SK-N-SH (cell line): ENCODE results near the gene OR8D1. TPM values are rescaled to one million over a fixed set of nuclear protein-coding genes. Genes with fewer than 3 reads are reported as not detected.
A peak's percentile ranks its signal among the peaks of the same experiment; 100 is the strongest.

Source experiments
- CTCF ChIA-PET: fragments of 300-600, 350-600 bp; formaldehyde crosslinking; extraction: SDS; loops from one replicate; lab custom pipeline; 2021; lab: Yijun Ruan, JAX
- POLR2A ChIA-PET: fragments of 350-600 bp; sonication (Branson Sonifier 250); formaldehyde crosslinking; extraction: SDS; loops from one replicate; lab custom pipeline; 2020; ENCODE audit warnings: antibody characterized with exemption, inconsistent platforms; lab: Yijun Ruan, JAX
- DNase-seq: peaks from one replicate; pipeline ENCODE4 v3.0.0; 2012
- H2AFZ ChIP-seq: fragments of 200-600 bp; sonication (generic); 2 replicates; pipeline ENCODE4 v1.8.1; 2016; ENCODE audit warnings: antibody characterized with exemption, mild to moderate bottlenecking, low read depth
- H3F3A ChIP-seq: fragments of 200-600 bp; sonication (generic); replicated peaks from 2 replicates; pipeline ENCODE3; 2016; ENCODE audit warnings: antibody characterized with exemption, mild to moderate bottlenecking; ENCODE audit not compliant: insufficient read depth
- H3K27ac ChIP-seq, 2 experiments: fragments of 200-500 bp in 1 of 2; fragments of 200-600 bp in 1 of 2; sonication (Bioruptor generic) in 1 of 2; sonication (generic), shearing (Covaris generic) in 1 of 2; 2 replicates each; pipeline versions ENCODE4 v1.5.1 to v1.6.1; 2014 to 2016; ENCODE audit warnings: low read depth in 2 of 2, inconsistent platforms in 1 of 2, low read length in 1 of 2, mild to moderate bottlenecking in 1 of 2, mixed read lengths in 1 of 2
- H3K27me3 ChIP-seq: fragments of 200-600 bp; sonication (generic), shearing (Covaris generic); 2 replicates; pipeline ENCODE4 v1.6.1; 2016; ENCODE audit warnings: mixed run types; ENCODE audit not compliant: insufficient read depth
- H3K36me3 ChIP-seq, 2 experiments: fragments of 200-500 bp in 1 of 2; fragments of 200-600 bp in 1 of 2; sonication (Bioruptor generic) in 1 of 2; sonication (generic) in 1 of 2; replicated peaks in 1 of 2; 2 replicates each; pipeline versions ENCODE3 to v1.5.1; 2014 to 2016; ENCODE audit warnings: low read length in 1 of 2, mild to moderate bottlenecking in 1 of 2; ENCODE audit not compliant: insufficient read depth in 2 of 2, control insufficient read depth in 1 of 2
- H3K4me1 ChIP-seq, 2 experiments: fragments of 200-500 bp in 1 of 2; fragments of 200-600 bp in 1 of 2; sonication (Bioruptor generic) in 1 of 2; sonication (generic), shearing (Covaris generic) in 1 of 2; 2 replicates each; pipeline versions ENCODE4 v1.5.1 to v1.6.1; 2014 to 2016; ENCODE audit warnings: low read depth in 1 of 2, low read length in 1 of 2, mixed run types in 1 of 2; ENCODE audit not compliant: insufficient read depth in 2 of 2, control insufficient read depth in 1 of 2
- H3K4me2 ChIP-seq: fragments of 200-600 bp; sonication (generic), shearing (Covaris generic); 2 replicates; pipeline ENCODE4 v1.6.1; 2017; ENCODE audit warnings: mixed run types
- H3K4me3 ChIP-seq, 2 experiments: fragments of 200-500 bp in 1 of 2; fragments of 200-600 bp in 1 of 2; sonication (Bioruptor generic) in 1 of 2; sonication (generic), shearing (Covaris generic) in 1 of 2; 2 replicates each; pipeline versions ENCODE4 v1.5.1 to v1.8.1; 2014 to 2016; ENCODE audit warnings: low read depth in 2 of 2, inconsistent platforms in 1 of 2, low read length in 1 of 2, mild to moderate bottlenecking in 1 of 2, mixed read lengths in 1 of 2, moderate library complexity in 1 of 2
- H3K79me2 ChIP-seq: fragments of 200-600 bp; sonication (generic); 2 replicates; pipeline ENCODE4 v1.8.1; 2017; ENCODE audit warnings: mild to moderate bottlenecking; ENCODE audit not compliant: insufficient read depth
- H3K9ac ChIP-seq: fragments of 200-600 bp; sonication (generic); 2 replicates; pipeline ENCODE4 v1.6.1; 2017; ENCODE audit warnings: mixed run types
- H3K9me2 ChIP-seq: fragments of 200-600 bp; sonication (generic); 2 replicates; pipeline ENCODE4 v1.6.1; 2017; ENCODE audit warnings: mixed run types
- H3K9me3 ChIP-seq: fragments of 200-600 bp; sonication (generic); 2 replicates; pipeline ENCODE4 v1.6.1; 2017; ENCODE audit warnings: mixed run types, mild to moderate bottlenecking, moderate library complexity
- H4K20me1 ChIP-seq: fragments of 200-600 bp; sonication (generic); 2 replicates; pipeline ENCODE4 v1.6.1; 2017; ENCODE audit warnings: mild to moderate bottlenecking, mixed run types; ENCODE audit not compliant: insufficient read depth
- CTCF ChIP-seq: fragments of 200-600 bp; sonication (generic); IDR thresholded peaks from 2 replicates; pipeline ENCODE4 v1.6.1; 2017; ENCODE audit warnings: antibody characterized with exemption, mild to moderate bottlenecking, moderate library complexity
- ELF1 ChIP-seq: IDR thresholded peaks from 2 replicates; pipeline ENCODE4 v1.4.0; 2012
- FOXJ3 ChIP-seq: sonication (generic); formaldehyde crosslinking; IDR thresholded peaks from 2 replicates; pipeline ENCODE4 v1.5.1; 2020; ENCODE audit warnings: mild to moderate bottlenecking, missing genetic modification reagents
- GATA2 ChIP-seq: sonication (generic); formaldehyde crosslinking; IDR thresholded peaks from 2 replicates; pipeline ENCODE4 v1.5.0; 2020; ENCODE audit warnings: mild to moderate bottlenecking, missing genetic modification reagents
- IRF3 ChIP-seq: fragments of 150-350 bp; IDR thresholded peaks from 2 replicates; pipeline ENCODE4 v1.6.1; 2016; ENCODE audit warnings: mild to moderate bottlenecking, low read depth, low read length
- JUND ChIP-seq: IDR thresholded peaks from 2 replicates; pipeline ENCODE4 v1.4.0; 2012
- POLR2AphosphoS5 ChIP-seq: IDR thresholded peaks from 2 replicates; pipeline ENCODE4 v1.6.1; 2012; ENCODE audit warnings: low read depth, low read length
- RCOR1 ChIP-seq: fragments of 150-350 bp; IDR thresholded peaks from 2 replicates; pipeline ENCODE4 v1.6.1; 2017; ENCODE audit warnings: antibody characterized with exemption, low read length
- RFX5 ChIP-seq: IDR thresholded peaks from 2 replicates; pipeline ENCODE4 v1.6.1; 2012; ENCODE audit warnings: mild to moderate bottlenecking, improper control_type of control experiment, low read length
- TCF12 ChIP-seq: IDR thresholded peaks from 2 replicates; pipeline ENCODE4 v1.4.0; 2012
- TEAD4 ChIP-seq: IDR thresholded peaks from 2 replicates; pipeline ENCODE4 v1.4.0; 2012; ENCODE audit warnings: mild to moderate bottlenecking, borderline replicate concordance; ENCODE audit not compliant: insufficient read depth
- USF2 ChIP-seq: fragments of 150-350 bp; IDR thresholded peaks from 2 replicates; pipeline ENCODE4 v1.6.1; 2017; ENCODE audit warnings: antibody characterized with exemption, low read length, low read depth, borderline replicate concordance
- ZBTB33 ChIP-seq: IDR thresholded peaks from 2 replicates; pipeline ENCODE4 v1.4.0; 2012; ENCODE audit warnings: low read depth, borderline replicate concordance
- WGBS: methylation state at CpG from one replicate; pipeline ENCODE4 v1.1.6; 2017; ENCODE audit warnings: low lambda C conversion rate; 5-methylcytosine and 5-hydroxymethylcytosine counted together
- polyA plus RNA-seq, 3 experiments: library from polyadenylated mRNA; depleted of rRNA; stranded (reverse); fragments of >200 nt; gene quantifications; 2 replicates each; pipeline ENCODE4 v1.2.3, GENCODE V29; 2012

OR8D1 gene
- polyA plus RNA-seq, 1 of the 3 experiments (the other 2 are of a cell fraction), result not detected

- no peak overlapping the region for H3K4me3 ChIP-seq
- DNase-seq, result no peak
- H3F3A ChIP-seq, result peaks cover 7% of the 10 kb centered on the region
- no peak overlapping the region for H3K9ac ChIP-seq
- no peak overlapping the region; a peak in 1 of 4 replicates for H3K27ac ChIP-seq
- H3K27me3 ChIP-seq, result no peaks in the 10 kb centered on the region
- H3K9me2 ChIP-seq, result no peaks in the 10 kb centered on the region
- H3K36me3 ChIP-seq, result no peaks in the 10 kb centered on the region
- TF ChIP-seq IRF3 (no peak), TEAD4 (peak; percentile 19; the same call in 1 of the 2 replicates), TCF12 (0 out of 2 replicates have a peak, but pooled peaks have one; percentile 9), ELF1 (no peak), JUND (0 out of 2 replicates have a peak, but pooled peaks have one; percentile 9), FOXJ3 (CRISPR knock-in tag) (no peak)
- H2AFZ ChIP-seq, result no peak overlapping the region
- CTCF ChIA-PET, result no interaction called here
- H3K4me1 ChIP-seq, result no peaks in the 10 kb centered on the region
- POLR2A ChIA-PET, result no interaction called here
- no peaks in the 10 kb centered on the region for H4K20me1 ChIP-seq
- H3K4me2 ChIP-seq, result no peak overlapping the region
- no peaks in the 10 kb centered on the region for H3K9me3 ChIP-seq
- no peaks in the 10 kb centered on the region for H3K79me2 ChIP-seq
- 2% methylated on average over 3 of the region's 3 CpGs for WGBS
These were observed 28.0 kb downstream of the OR8D1 start for GRCh38 chr11:124285610-124286344.

- no peak overlapping the region for H2AFZ ChIP-seq
- no peak overlapping the region for H3K27ac ChIP-seq
- no peaks in the 10 kb centered on the region for H3K4me1 ChIP-seq
- no peaks in the 10 kb centered on the region for H3K27me3 ChIP-seq
- H4K20me1 ChIP-seq, result no peaks in the 10 kb centered on the region
- no peaks in the 10 kb centered on the region for H3K79me2 ChIP-seq
- no peak overlapping the region for H3K9ac ChIP-seq
- H3K4me2 ChIP-seq, result no peak overlapping the region
- TF ChIP-seq RFX5, result no peak
- no peak for TF ChIP-seq RCOR1
- H3K9me2 ChIP-seq, result no peaks in the 10 kb centered on the region
- CTCF ChIA-PET, result interaction anchor here (0.9 kb wide), 1 partner anchor 207 kb away, joined by 3 read pairs; no protein-coding TSS in a partner anchor
- H3F3A ChIP-seq, result no peaks in the 10 kb centered on the region
- no peak for DNase-seq
- POLR2A ChIA-PET, result no interaction called here
- H3K9me3 ChIP-seq, result no peaks in the 10 kb centered on the region
- no peak overlapping the region for H3K4me3 ChIP-seq
- WGBS, result 8% methylated on average over 2 of the region's 2 CpGs
- no peaks in the 10 kb centered on the region for H3K36me3 ChIP-seq
These were observed 35.5 kb downstream of the OR8D1 start for GRCh38 chr11:124278261-124278660.

- no peak for DNase-seq
- H3K9me3 ChIP-seq, result no peaks in the 10 kb centered on the region
- H3K4me1 ChIP-seq, result no peaks in the 10 kb centered on the region
- no peaks in the 10 kb centered on the region for H3F3A ChIP-seq
- POLR2A ChIA-PET, result no interaction called here
- TF ChIP-seq ZBTB33 (no peak), GATA2 (CRISPR knock-in tag) (no peak), USF2 (no peak), POLR2AphosphoS5 (no peak), CTCF (peak; percentile 11; the same call in 1 of the 2 replicates)
- TF ChIP-seq, all 33 proteins: peak for 1
- Histone ChIP-seq H3K4me3 (no peak overlapping the region), H4K20me1 (no peaks in the 10 kb centered on the region), H3K27me3 (no peaks in the 10 kb centered on the region), H3K9me2 (no peaks in the 10 kb centered on the region), H3K4me2 (no peak overlapping the region), H2AFZ (no peak overlapping the region), H3K36me3 (no peaks in the 10 kb centered on the region), H3K79me2 (no peaks in the 10 kb centered on the region), H3K9ac (no peak overlapping the region), H3K27ac (no peak overlapping the region)
- WGBS, result 0% methylated on average over 3 of the region's 3 CpGs
- CTCF ChIA-PET, result interaction anchor here (0.9 kb wide), 1 partner anchor 206 kb away, joined by 3 read pairs; no protein-coding TSS in a partner anchor
These were observed 35.9 kb downstream of the OR8D1 start for GRCh38 chr11:124277804-124278203.
